Body of pancreas (tissue), 4 donors: ENCODE data around the gene TRIB2. TPM values are rescaled to one million over a fixed set of nuclear protein-coding genes. Genes with fewer than 3 reads are reported as not detected.
A peak's percentile ranks its signal among the peaks of the same experiment; 100 is the strongest.

ENCODE experiments used
- ATAC-seq: fragments of 150-250 bp; one replicate; pipeline ENCODE4 v1.9.1; 2016
- DNase-seq, 4 donors: peaks; one replicate each; pipeline ENCODE4 v3.0.0-alpha.2; 2019
- H3K27ac ChIP-seq, 4 donors: fragments of 200-600 bp; sonication (generic); 1 replicate in 3 of 4; 2 replicates in 1 of 4; pipeline versions ENCODE4 v1.5.1 to v1.6.1; 2016 to 2019; ENCODE audit warnings: mild to moderate bottlenecking in 1 of 4, mixed read lengths in 1 of 4, moderate library complexity in 1 of 4
- H3K27me3 ChIP-seq, 2 donors: fragments of 200-600 bp; sonication (generic); one replicate each; pipeline ENCODE4 v1.6.0; 2016; ENCODE audit warnings: mild to moderate bottlenecking in 1 of 2
- H3K36me3 ChIP-seq, 2 donors: fragments of 200-600 bp; sonication (generic); replicated peaks in 1 of 2; 2 replicates each; pipeline ENCODE4 v1.5.1; 2016; ENCODE audit warnings: low read depth in 2 of 2; ENCODE audit not compliant: insufficient read depth in 1 of 2
- H3K4me1 ChIP-seq: fragments of 200-600 bp; sonication (generic); one replicate; pipeline ENCODE4 v1.6.0; 2016
- H3K4me3 ChIP-seq, 2 donors: fragments of 200-600 bp; sonication (generic); 1 replicate in 1 of 2; 2 replicates in 1 of 2; pipeline ENCODE4 v1.5.1; 2016 to 2019
- H3K9me3 ChIP-seq, 3 donors: fragments of 200-600 bp; sonication (generic); 1 replicate in 2 of 3; 2 replicates in 1 of 3; pipeline ENCODE4 v1.5.1; 2016
- CTCF ChIP-seq, 7 experiments: fragments of 450-650 bp in 4 of 7; fragments of 200-600 bp in 3 of 7; sonication (generic) in 3 of 7; IDR thresholded peaks; one replicate each; pipeline ENCODE4 v1.5.1; 2016 to 2019; ENCODE audit warnings: antibody characterized with exemption in 7 of 7
- POLR2A ChIP-seq, 3 donors: fragments of 450-650 bp; IDR thresholded peaks; one replicate each; pipeline ENCODE4 v1.6.1; 2016; ENCODE audit warnings: antibody characterized with exemption in 3 of 3, mild to moderate bottlenecking in 2 of 3
- WGBS, 2 donors: methylation state at CpG; one replicate each; pipeline ENCODE4 v1.1.5; 2017; 5-methylcytosine and 5-hydroxymethylcytosine counted together
- intact Hi-C: fragments of 100-400 bp; cut with DNase I; formaldehyde crosslinking; loops from one replicate; pipeline ENCODE4 v1.15.1; 2023
- microRNA-seq, 2 donors: library from miRNA; unstranded; fragments of <30 nt; microRNA quantifications; one replicate each; pipeline ENCODE4, GENCODE V29; 2016; ENCODE audit warnings: borderline number of aligned reads in 2 of 2, borderline replicate concordance in 2 of 2
- small RNA-seq: library from RNA; depleted of rRNA; stranded (forward); fragments of <200 nt; gene quantifications from one replicate; pipeline ENCODE3, GENCODE V24; 2016
- total RNA-seq, 2 donors: library from RNA; depleted of rRNA; stranded (reverse); fragments of >200 nt; gene quantifications; one replicate each; pipeline ENCODE4 v1.1.0, GENCODE V29; 2016

Gene TRIB2
- total RNA-seq, 2 donors from 2014 or later = 49.3 to 99.2 TPM

- intact Hi-C loops = no loop called here
- WGBS, 2 donors = 70 to 74% methylated on average over 12 of the region's 12 CpGs
- DNase-seq = no peak
- ATAC-seq = no peak
- Histone ChIP-seq H3K36me3 (no peaks in the 10 kb centered on the region), H3K4me1 (no peaks in the 10 kb centered on the region), H3K9me3 (no peaks in the 10 kb centered on the region), H3K27ac (no peak overlapping the region), H3K27me3 (no peaks in the 10 kb centered on the region), H3K4me3 (no peak overlapping the region)
- TF ChIP-seq CTCF (IDR thresholded peaks at IDR 0.05) (no peak), POLR2A (IDR thresholded peaks at IDR 0.05) (no peak)
These were observed 62.3 kb downstream of the TRIB2 start for GRCh38 chr2:12778811-12779579.

GRCh38 chr2:12781329-12781728 is 64.6 kb downstream of the TRIB2 start:
- no peak for TF ChIP-seq CTCF (IDR thresholded peaks at IDR 0.05)
- TF ChIP-seq POLR2A (IDR thresholded peaks at IDR 0.05) = no peak
- Histone ChIP-seq H3K4me1 (no peaks in the 10 kb centered on the region), H3K36me3 (no peaks in the 10 kb centered on the region), H3K27me3 (no peaks in the 10 kb centered on the region), H3K27ac (no peak overlapping the region), H3K4me3 (no peak overlapping the region), H3K9me3 (no peaks in the 10 kb centered on the region)
- DNase-seq (no peak), ATAC-seq (no peak)
- intact Hi-C loops = no loop called here

GRCh38 chr2:12787891-12788801 is 71.4 kb downstream of the TRIB2 start:
- Histone ChIP-seq H3K4me1 (no peaks in the 10 kb centered on the region), H3K9me3 (no peaks in the 10 kb centered on the region), H3K27me3 (no peaks in the 10 kb centered on the region), H3K36me3 (no peaks in the 10 kb centered on the region), H3K27ac (peak overlapping the region in 2 of 4 donors; percentile 6 to 24), H3K4me3 (no peak overlapping the region)
- no peak for DNase-seq
- WGBS, 2 donors = 71 to 72% methylated on average over 7 of the region's 7 CpGs
- ATAC-seq = peak; percentile 35
- intact Hi-C loops = no loop called here
- no peak for TF ChIP-seq CTCF (IDR thresholded peaks at IDR 0.05)
- no peak for TF ChIP-seq POLR2A (IDR thresholded peaks at IDR 0.05)

GRCh38 chr2:12791906-12792305 is 75.2 kb downstream of the TRIB2 start:
- intact Hi-C loops = no loop called here
- H3K27ac ChIP-seq = no peak overlapping the region

More at GRCh38 chr2:12791906-12792305, 75.2 kb downstream of the TRIB2 start:
- Histone ChIP-seq H3K27me3 (no peaks in the 10 kb centered on the region), H3K4me3 (no peak overlapping the region), H3K4me1 (no peaks in the 10 kb centered on the region), H3K9me3 (no peaks in the 10 kb centered on the region), H3K36me3 (no peaks in the 10 kb centered on the region)
- WGBS, 2 donors = 81 to 82% methylated on average over 3 of the region's 3 CpGs
- TF ChIP-seq CTCF (IDR thresholded peaks at IDR 0.05) (no peak), POLR2A (IDR thresholded peaks at IDR 0.05) (no peak)
- ATAC-seq (no peak), DNase-seq (no peak)

Small RNAs within 50 kb of the gene (microRNA-seq; reads per million reads assigned to microRNA genes)
- gene MIR3125 = 0 reads per million in 2 donors

Small RNAs within 50 kb of the gene (small RNA-seq; reads per million reads assigned to genes)
- gene MIR3125 = not detected
